ENCODE measurements around the gene ANO10.

GRCh38 chr3:43496740-43497375, 125.0 kb downstream of the ANO10 start:
- TF ChIP-seq POLR2A (IDR thresholded peaks at IDR 0.05; ENCODE audit: low read depth, low read length), result no peak
- no peak for TF ChIP-seq POLR2AphosphoS5 (IDR thresholded peaks at IDR 0.05; ENCODE audit: low read depth, low read length)
- TF ChIP-seq TAF1 (IDR thresholded peaks at IDR 0.05; ENCODE audit: borderline replicate concordance, low read depth, low read length), result no peak
